GM12878 (cell line): ENCODE measurements around the gene APOA4. TPM values are rescaled to one million over a fixed set of nuclear protein-coding genes. Genes with fewer than 3 reads are reported as not detected.

Experiments
- ATAC-seq: fragments of 200-7000 bp; cut with Tn5 transposase; 3 replicates; pipeline ENCODE4 v1.9.1; 2020; ENCODE audit warnings: mild to moderate bottlenecking, moderate library complexity
- BruUV-seq: library from RNA; stranded (reverse); fragments of 400-500 nt; replicated peaks from 2 replicates; lab custom pipeline; 2021; lab: Mats Ljungman, UMichigan
- CTCF ChIA-PET: fragments of 300-600 bp; sonication (Branson Sonifier 250); formaldehyde crosslinking; extraction: SDS; loops from one replicate; lab custom pipeline; 2021; ENCODE audit warnings: inconsistent platforms; lab: Yijun Ruan, JAX
- POLR2A ChIA-PET: fragments of 350-600 bp; formaldehyde crosslinking; extraction: SDS; loops from one replicate; lab custom pipeline; 2021; ENCODE audit warnings: inconsistent platforms; lab: Charles Lee
- RAD21 ChIA-PET: fragments of 300-600 bp; sonication (Branson Sonifier 250); formaldehyde crosslinking; loops from one replicate; lab custom pipeline; 2023; ENCODE audit warnings: antibody characterized with exemption; ENCODE audit not compliant: unreplicated experiment; lab: Charles Lee
- SMC1A ChIA-PET: fragments of 300-600 bp; sonication (Branson Sonifier 250); formaldehyde crosslinking; loops from one replicate; lab custom pipeline; 2023; ENCODE audit not compliant: unreplicated experiment, uncharacterized antibody; lab: Charles Lee
- DNase-seq: peaks from one replicate; pipeline ENCODE4 v3.0.0-alpha.2; 2011; ENCODE audit warnings: low read depth, low spot score
- FAIRE-seq: peaks from 3 replicates; lab custom pipeline; 2011; peaks lifted over from hg19 to GRCh38; lab: Jason Lieb, UNC
- H2AFZ ChIP-seq: 2 replicates; pipeline ENCODE4 v1.6.0; 2011; ENCODE audit warnings: low read depth, low read length, control low read depth; ENCODE audit not compliant: control insufficient read depth
- H3K27ac ChIP-seq: 2 replicates; pipeline ENCODE4 v1.5.1; 2011; ENCODE audit warnings: control low read depth; ENCODE audit not compliant: control insufficient read depth, insufficient read depth
- H3K27me3 ChIP-seq, 2 experiments: replicated peaks in 1 of 2; 2 replicates each; pipeline versions ENCODE4 v1.6.0 to v1.6.1; 2011; ENCODE audit warnings: low read length in 1 of 2; ENCODE audit not compliant: control insufficient read depth in 2 of 2, insufficient read depth in 2 of 2
- H3K36me3 ChIP-seq, 2 experiments: 2 replicates each; pipeline ENCODE4 v1.5.1; 2011; ENCODE audit warnings: low read length in 1 of 2; ENCODE audit not compliant: control insufficient read depth in 2 of 2, insufficient read depth in 2 of 2
- H3K4me1 ChIP-seq: 2 replicates; pipeline ENCODE4 v1.6.1; 2011; ENCODE audit warnings: mild to moderate bottlenecking, low read length, moderate library complexity, mixed read lengths; ENCODE audit not compliant: control insufficient read depth, insufficient read depth
- H3K4me2 ChIP-seq: 2 replicates; pipeline ENCODE4 v1.6.0; 2011; ENCODE audit warnings: control low read depth; ENCODE audit not compliant: control insufficient read depth, insufficient read depth
- H3K4me3 ChIP-seq: fragments of 200-600 bp; sonication (generic); 2 replicates; pipeline ENCODE4 v1.5.1; 2016
- H3K79me2 ChIP-seq: 2 replicates; pipeline ENCODE4 v1.6.0; 2011; ENCODE audit warnings: low read length; ENCODE audit not compliant: control insufficient read depth, insufficient read depth
- H3K9ac ChIP-seq: 2 replicates; pipeline ENCODE4 v1.8.0; 2011; ENCODE audit warnings: low read length, control low read depth, mixed read lengths; ENCODE audit not compliant: control insufficient read depth, insufficient read depth
- H3K9me3 ChIP-seq: replicated peaks from 3 replicates; pipeline ENCODE4 v1.5.1; 2011; ENCODE audit warnings: mild to moderate bottlenecking, low read length; ENCODE audit not compliant: control insufficient read depth, insufficient read depth
- H4K20me1 ChIP-seq: 2 replicates; pipeline ENCODE4 v1.6.0; 2011; ENCODE audit not compliant: control insufficient read depth, insufficient read depth
- CBFB ChIP-seq: IDR thresholded peaks from 2 replicates; pipeline ENCODE4 v1.6.1; 2016; ENCODE audit warnings: antibody characterized with exemption, low read depth
- EGR1 ChIP-seq, 2 experiments: IDR thresholded peaks; 1 replicate in 1 of 2; 2 replicates in 1 of 2; pipeline ENCODE4 v1.6.1; 2011 to 2012; ENCODE audit warnings: low read depth in 2 of 2, low read length in 2 of 2, borderline replicate concordance in 1 of 2, mild to moderate bottlenecking in 1 of 2, moderate library complexity in 1 of 2
- IKZF2 ChIP-seq, 2 experiments: fragments of 450-650 bp; IDR thresholded peaks; 2 replicates each; pipeline ENCODE4 v1.6.1; 2017; ENCODE audit warnings: mild to moderate bottlenecking in 2 of 2, moderate library complexity in 2 of 2
- RAD51 ChIP-seq: fragments of 450-650 bp; IDR thresholded peaks from 2 replicates; pipeline ENCODE4 v1.6.1; 2016; ENCODE audit warnings: moderate library complexity, mild to moderate bottlenecking, inconsistent platforms
- SMAD1 ChIP-seq: fragments of 450-650 bp; IDR thresholded peaks from 2 replicates; pipeline ENCODE4 v1.6.1; 2018; ENCODE audit warnings: mild to moderate bottlenecking, low read depth; ENCODE audit not compliant: partially characterized antibody
- SMAD5 ChIP-seq: IDR thresholded peaks from 2 replicates; pipeline ENCODE4 v1.6.1; 2016; ENCODE audit warnings: antibody characterized with exemption, low read depth
- SP1 ChIP-seq: IDR thresholded peaks from one replicate; pipeline ENCODE4 v1.6.1; 2011; ENCODE audit warnings: low read depth, low read length
- STAT1 ChIP-seq: fragments of 450-650 bp; conservative IDR thresholded peaks from 2 replicates; pipeline ENCODE4 v1.6.1; 2014; ENCODE audit warnings: antibody characterized with exemption, mild to moderate bottlenecking
- ZNF24 ChIP-seq: fragments of 450-650 bp; IDR thresholded peaks from 2 replicates; pipeline ENCODE4 v1.6.1; 2017; ENCODE audit warnings: antibody characterized with exemption, mild to moderate bottlenecking
- WGBS: methylation state at CpG from one replicate; pipeline ENCODE4 v1.1.6; 2016; ENCODE audit warnings: low lambda C conversion rate; ENCODE audit not compliant: insufficient replicate concordance, insufficient coverage; ENCODE audit errors: missing lambda C conversion rate; 5-methylcytosine and 5-hydroxymethylcytosine counted together
- in situ Hi-C: fragments of 300-500 bp; cut with MboI; formaldehyde crosslinking; loops from 9 replicates; pipeline ENCODE4 v1.14.3; 2018; ENCODE audit warnings: mixed read lengths
- intact Hi-C: fragments of 100-400 bp; cut with micrococcal nuclease; formaldehyde crosslinking; loops from one replicate; pipeline ENCODE4 v1.14.2; 2022; ENCODE audit not compliant: unreplicated experiment
- polyA plus RNA-seq, 11 experiments: library from polyadenylated mRNA; depleted of rRNA in 4 of 11; unstranded in 6 of 11; stranded (reverse) in 5 of 11; fragments of >200 nt; fragmentation: Nextera tagmentation in 4 of 11; fragmentation: Illumina TruSeq in 1 of 11; extraction: Ambion mirVana in 4 of 11; extraction: Trizol in 1 of 11; gene quantifications; 1 replicate in 1 of 11; 2 replicates in 10 of 11; pipeline versions ENCODE4 v1.2.1 to v1.2.3, GENCODE V29; 2011 to 2016; ENCODE audit warnings: inconsistent platforms in 2 of 11, missing spikeins in 2 of 11, low read depth in 1 of 11
- total RNA-seq, 4 experiments: library from RNA; depleted of rRNA in 3 of 4; stranded (reverse); fragments of >200 nt in 3 of 4; fragmentation: Illumina TruSeq in 1 of 4; extraction: Trizol in 1 of 4; gene quantifications; 2 replicates each; pipeline versions ENCODE4 v1.2.1 to v1.2.3, GENCODE V29; 2013 to 2021
- TF ChIP-seq, protein P1 (sequence below): IDR thresholded peaks from 2 replicates; pipeline ENCODE4 v1.6.1; 2012; ENCODE audit warnings: low read depth, low read length, improper control_type of control experiment
- TF ChIP-seq, protein P2 (sequence below): fragments of 450-650 bp; formaldehyde crosslinking; IDR thresholded peaks from 2 replicates; pipeline ENCODE4 v1.4.0; 2020; ENCODE audit warnings: mild to moderate bottlenecking, moderate library complexity
- TF ChIP-seq, protein P3 (sequence below): IDR thresholded peaks from 2 replicates; pipeline ENCODE4 v1.6.1; 2012; ENCODE audit warnings: low read length, inconsistent platforms
- TF ChIP-seq, protein P4 (sequence below): fragments of 450-650 bp; IDR thresholded peaks from 2 replicates; pipeline ENCODE4 v1.6.1; 2017; ENCODE audit warnings: mild to moderate bottlenecking, low read depth, inconsistent platforms; ENCODE audit not compliant: poor library complexity, severe bottlenecking

APOA4 gene
- total and polyA plus RNA-seq, 10 of the 15 experiments (the other 5 are each of a cell fraction or from before 2014, with no cell fraction given): not detected

DNA sequence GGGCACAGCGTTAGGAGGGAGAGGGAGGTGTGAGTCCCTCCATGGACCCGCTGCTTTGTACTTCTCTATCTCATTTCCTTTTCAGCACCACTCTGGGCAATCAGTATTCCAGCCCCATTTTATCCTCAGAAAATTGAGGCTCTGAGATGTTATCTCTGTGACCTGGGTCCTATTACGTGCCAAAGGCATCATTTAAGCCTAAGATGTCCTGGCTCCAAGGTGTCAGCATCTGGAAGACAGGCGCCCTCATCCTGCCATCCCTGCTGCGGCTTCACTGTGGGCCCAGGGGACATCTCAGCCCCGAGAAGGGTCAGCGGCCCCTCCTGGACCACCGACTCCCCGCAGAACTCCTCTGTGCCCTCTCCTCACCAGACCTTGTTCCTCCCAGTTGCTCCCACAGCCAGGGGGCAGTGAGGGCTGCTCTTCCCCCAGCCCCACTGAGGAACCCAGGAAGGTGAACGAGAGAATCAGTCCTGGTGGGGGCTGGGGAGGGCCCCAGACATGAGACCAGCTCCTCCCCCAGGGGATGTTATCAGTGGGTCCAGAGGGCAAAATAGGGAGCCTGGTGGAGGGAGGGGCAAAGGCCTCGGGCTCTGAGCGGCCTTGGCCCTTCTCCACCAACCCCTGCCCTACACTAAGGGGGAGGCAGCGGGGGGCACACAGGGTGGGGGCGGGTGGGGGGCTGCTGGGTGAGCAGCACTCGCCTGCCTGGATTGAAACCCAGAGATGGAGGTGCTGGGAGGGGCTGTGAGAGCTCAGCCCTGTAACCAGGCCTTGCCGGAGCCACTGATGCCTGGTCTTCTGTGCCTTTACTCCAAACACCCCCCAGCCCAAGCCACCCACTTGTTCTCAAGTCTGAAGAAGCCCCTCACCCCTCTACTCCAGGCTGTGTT lies 5.8 kb upstream of the APOA4 start (continued):
- TF ChIP-seq EGR1 (IDR thresholded peaks at IDR 0.05; ENCODE audit: borderline replicate concordance in 1 of 2, low read depth in 2 of 2, low read length in 2 of 2) (no peak), ZNF24 (no peak), STAT1 (no peak), RAD51 (no peak), SP1 (no peak)
- TF ChIP-seq, protein P1, sequence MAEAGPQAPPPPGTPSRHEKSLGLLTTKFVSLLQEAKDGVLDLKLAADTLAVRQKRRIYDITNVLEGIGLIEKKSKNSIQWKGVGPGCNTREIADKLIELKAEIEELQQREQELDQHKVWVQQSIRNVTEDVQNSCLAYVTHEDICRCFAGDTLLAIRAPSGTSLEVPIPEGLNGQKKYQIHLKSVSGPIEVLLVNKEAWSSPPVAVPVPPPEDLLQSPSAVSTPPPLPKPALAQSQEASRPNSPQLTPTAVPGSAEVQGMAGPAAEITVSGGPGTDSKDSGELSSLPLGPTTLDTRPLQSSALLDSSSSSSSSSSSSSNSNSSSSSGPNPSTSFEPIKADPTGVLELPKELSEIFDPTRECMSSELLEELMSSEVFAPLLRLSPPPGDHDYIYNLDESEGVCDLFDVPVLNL: no peak

DNA sequence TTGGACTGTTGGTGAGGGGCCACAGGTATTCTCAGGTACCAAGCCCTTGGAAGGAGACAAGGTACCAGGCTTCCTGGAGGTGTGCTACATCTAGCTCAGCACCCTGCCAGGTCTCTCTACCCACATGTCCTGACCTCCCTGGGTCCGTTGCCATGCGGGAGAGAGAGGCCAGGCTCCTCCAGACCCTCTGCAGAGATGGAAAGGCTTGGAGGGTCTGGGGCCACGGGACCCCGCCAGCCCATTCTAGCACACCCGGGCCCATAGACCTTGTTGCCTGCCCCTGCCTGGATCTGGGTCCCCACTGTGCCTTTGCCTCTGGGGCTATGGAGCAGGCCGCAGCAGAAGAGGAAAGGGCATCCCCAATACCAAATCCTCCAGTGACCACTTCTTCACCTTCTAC lies 4.4 kb upstream of the APOA4 start:
- ATAC-seq (no peak), FAIRE-seq (no peak), DNase-seq (no peak)
- BruUV-seq: no TSS peak
- Histone ChIP-seq H3K4me1 (no peaks in the 10 kb centered on the region), H3K4me3 (no peak overlapping the region), H3K4me2 (no peak overlapping the region), H3K9me3 (no peaks in the 10 kb centered on the region), H3K9ac (no peak overlapping the region), H3K36me3 (no peaks in the 10 kb centered on the region), H3K27ac (no peak overlapping the region), H3K27me3 (no peaks in the 10 kb centered on the region), H3K79me2 (no peaks in the 10 kb centered on the region), H4K20me1 (no peaks in the 10 kb centered on the region), H2AFZ (no peak overlapping the region)
- WGBS: 14% methylated on average over 5 of the region's 6 CpGs
- in situ Hi-C loops: no loop called here
- ChIA-PET SMC1A (no interaction called here), CTCF (no interaction called here), RAD21 (no interaction called here), POLR2A (no interaction called here)
- intact Hi-C loops: no loop called here
- TF ChIP-seq SMAD1 (no peak), CBFB (no peak), SMAD5 (no peak), IKZF2 (IDR thresholded peaks at IDR 0.05) (no peak)
- TF ChIP-seq, protein P2, sequence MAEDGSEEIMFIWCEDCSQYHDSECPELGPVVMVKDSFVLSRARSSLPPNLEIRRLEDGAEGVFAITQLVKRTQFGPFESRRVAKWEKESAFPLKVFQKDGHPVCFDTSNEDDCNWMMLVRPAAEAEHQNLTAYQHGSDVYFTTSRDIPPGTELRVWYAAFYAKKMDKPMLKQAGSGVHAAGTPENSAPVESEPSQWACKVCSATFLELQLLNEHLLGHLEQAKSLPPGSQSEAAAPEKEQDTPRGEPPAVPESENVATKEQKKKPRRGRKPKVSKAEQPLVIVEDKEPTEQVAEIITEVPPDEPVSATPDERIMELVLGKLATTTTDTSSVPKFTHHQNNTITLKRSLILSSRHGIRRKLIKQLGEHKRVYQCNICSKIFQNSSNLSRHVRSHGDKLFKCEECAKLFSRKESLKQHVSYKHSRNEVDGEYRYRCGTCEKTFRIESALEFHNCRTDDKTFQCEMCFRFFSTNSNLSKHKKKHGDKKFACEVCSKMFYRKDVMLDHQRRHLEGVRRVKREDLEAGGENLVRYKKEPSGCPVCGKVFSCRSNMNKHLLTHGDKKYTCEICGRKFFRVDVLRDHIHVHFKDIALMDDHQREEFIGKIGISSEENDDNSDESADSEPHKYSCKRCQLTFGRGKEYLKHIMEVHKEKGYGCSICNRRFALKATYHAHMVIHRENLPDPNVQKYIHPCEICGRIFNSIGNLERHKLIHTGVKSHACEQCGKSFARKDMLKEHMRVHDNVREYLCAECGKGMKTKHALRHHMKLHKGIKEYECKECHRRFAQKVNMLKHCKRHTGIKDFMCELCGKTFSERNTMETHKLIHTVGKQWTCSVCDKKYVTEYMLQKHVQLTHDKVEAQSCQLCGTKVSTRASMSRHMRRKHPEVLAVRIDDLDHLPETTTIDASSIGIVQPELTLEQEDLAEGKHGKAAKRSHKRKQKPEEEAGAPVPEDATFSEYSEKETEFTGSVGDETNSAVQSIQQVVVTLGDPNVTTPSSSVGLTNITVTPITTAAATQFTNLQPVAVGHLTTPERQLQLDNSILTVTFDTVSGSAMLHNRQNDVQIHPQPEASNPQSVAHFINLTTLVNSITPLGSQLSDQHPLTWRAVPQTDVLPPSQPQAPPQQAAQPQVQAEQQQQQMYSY (CRISPR knock-in tag): no peak
- TF ChIP-seq, protein P3, sequence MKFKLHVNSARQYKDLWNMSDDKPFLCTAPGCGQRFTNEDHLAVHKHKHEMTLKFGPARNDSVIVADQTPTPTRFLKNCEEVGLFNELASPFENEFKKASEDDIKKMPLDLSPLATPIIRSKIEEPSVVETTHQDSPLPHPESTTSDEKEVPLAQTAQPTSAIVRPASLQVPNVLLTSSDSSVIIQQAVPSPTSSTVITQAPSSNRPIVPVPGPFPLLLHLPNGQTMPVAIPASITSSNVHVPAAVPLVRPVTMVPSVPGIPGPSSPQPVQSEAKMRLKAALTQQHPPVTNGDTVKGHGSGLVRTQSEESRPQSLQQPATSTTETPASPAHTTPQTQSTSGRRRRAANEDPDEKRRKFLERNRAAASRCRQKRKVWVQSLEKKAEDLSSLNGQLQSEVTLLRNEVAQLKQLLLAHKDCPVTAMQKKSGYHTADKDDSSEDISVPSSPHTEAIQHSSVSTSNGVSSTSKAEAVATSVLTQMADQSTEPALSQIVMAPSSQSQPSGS: no peak
- TF ChIP-seq, protein P4, sequence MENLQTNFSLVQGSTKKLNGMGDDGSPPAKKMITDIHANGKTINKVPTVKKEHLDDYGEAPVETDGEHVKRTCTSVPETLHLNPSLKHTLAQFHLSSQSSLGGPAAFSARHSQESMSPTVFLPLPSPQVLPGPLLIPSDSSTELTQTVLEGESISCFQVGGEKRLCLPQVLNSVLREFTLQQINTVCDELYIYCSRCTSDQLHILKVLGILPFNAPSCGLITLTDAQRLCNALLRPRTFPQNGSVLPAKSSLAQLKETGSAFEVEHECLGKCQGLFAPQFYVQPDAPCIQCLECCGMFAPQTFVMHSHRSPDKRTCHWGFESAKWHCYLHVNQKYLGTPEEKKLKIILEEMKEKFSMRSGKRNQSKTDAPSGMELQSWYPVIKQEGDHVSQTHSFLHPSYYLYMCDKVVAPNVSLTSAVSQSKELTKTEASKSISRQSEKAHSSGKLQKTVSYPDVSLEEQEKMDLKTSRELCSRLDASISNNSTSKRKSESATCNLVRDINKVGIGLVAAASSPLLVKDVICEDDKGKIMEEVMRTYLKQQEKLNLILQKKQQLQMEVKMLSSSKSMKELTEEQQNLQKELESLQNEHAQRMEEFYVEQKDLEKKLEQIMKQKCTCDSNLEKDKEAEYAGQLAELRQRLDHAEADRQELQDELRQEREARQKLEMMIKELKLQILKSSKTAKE: no peak
